ENCODE measurements around the gene PTCHD1. TPM values are rescaled to one million over a fixed set of nuclear protein-coding genes. Genes with fewer than 3 reads are reported as not detected.

The PTCHD1 gene
- total RNA-seq, 1 donor from 2014 or later, result 1.3 TPM

- no peaks in the 10 kb centered on the region for H3K27me3 Mint-ChIP-seq (ENCODE audit: unreplicated experiment)
- H3K9me3 Mint-ChIP-seq (ENCODE audit: unreplicated experiment), result no peaks in the 10 kb centered on the region
- no peak for TF ChIP-seq CTCF (IDR thresholded peaks at IDR 0.05; ENCODE audit: partially characterized antibody, unreplicated experiment)
- H3K36me3 Mint-ChIP-seq (ENCODE audit: unreplicated experiment), result no peaks in the 10 kb centered on the region
- no peak for DNase-seq
- H3K4me3 Mint-ChIP-seq (ENCODE audit: unreplicated experiment), result no peak overlapping the region
- no peak overlapping the region for H3K27ac Mint-ChIP-seq (ENCODE audit: unreplicated experiment)
- H3K4me1 Mint-ChIP-seq (ENCODE audit: low read depth, unreplicated experiment), result peaks cover 12% of the 10 kb centered on the region
These were observed 34.4 kb downstream of the PTCHD1 start for GRCh38 chrX:23369027-23369426.

GRCh38 chrX:23372220-23372902 lies 37.7 kb downstream of the PTCHD1 start:
- TF ChIP-seq CTCF (IDR thresholded peaks at IDR 0.05; ENCODE audit: partially characterized antibody, unreplicated experiment), result no peak
- Mint-ChIP-seq H3K27me3 (ENCODE audit: unreplicated experiment) (no peaks in the 10 kb centered on the region), H3K27ac (ENCODE audit: unreplicated experiment) (no peak overlapping the region), H3K36me3 (ENCODE audit: unreplicated experiment) (no peaks in the 10 kb centered on the region), H3K4me3 (ENCODE audit: unreplicated experiment) (no peak overlapping the region), H3K4me1 (ENCODE audit: low read depth, unreplicated experiment) (peaks cover 3% of the 10 kb centered on the region), H3K9me3 (ENCODE audit: unreplicated experiment) (no peaks in the 10 kb centered on the region)
- no peak for DNase-seq

- DNase-seq, result no peak
- Mint-ChIP-seq H3K4me3 (ENCODE audit: unreplicated experiment) (no peak overlapping the region), H3K36me3 (ENCODE audit: unreplicated experiment) (no peaks in the 10 kb centered on the region), H3K27me3 (ENCODE audit: unreplicated experiment) (no peaks in the 10 kb centered on the region), H3K4me1 (ENCODE audit: low read depth, unreplicated experiment) (peaks cover 3% of the 10 kb centered on the region), H3K9me3 (ENCODE audit: unreplicated experiment) (no peaks in the 10 kb centered on the region), H3K27ac (ENCODE audit: unreplicated experiment) (no peak overlapping the region)
- no peak for TF ChIP-seq CTCF (IDR thresholded peaks at IDR 0.05; ENCODE audit: partially characterized antibody, unreplicated experiment)
These were observed 38.6 kb downstream of the PTCHD1 start for GRCh38 chrX:23373129-23373804.

- H3K9me3 Mint-ChIP-seq (ENCODE audit: unreplicated experiment), result no peaks in the 10 kb centered on the region
- peaks cover 3% of the 10 kb centered on the region for H3K4me1 Mint-ChIP-seq (ENCODE audit: low read depth, unreplicated experiment)
- no peak overlapping the region for H3K4me3 Mint-ChIP-seq (ENCODE audit: unreplicated experiment)
- TF ChIP-seq CTCF (IDR thresholded peaks at IDR 0.05; ENCODE audit: partially characterized antibody, unreplicated experiment), result no peak
- H3K36me3 Mint-ChIP-seq (ENCODE audit: unreplicated experiment), result no peaks in the 10 kb centered on the region
- no peaks in the 10 kb centered on the region for H3K27me3 Mint-ChIP-seq (ENCODE audit: unreplicated experiment)
- no peak overlapping the region for H3K27ac Mint-ChIP-seq (ENCODE audit: unreplicated experiment)
- no peak for DNase-seq
These were observed 39.6 kb downstream of the PTCHD1 start for GRCh38 chrX:23374291-23374690.

GRCh38 chrX:23376581-23376980 lies 41.9 kb downstream of the PTCHD1 start:
- no peak for DNase-seq
- TF ChIP-seq CTCF (IDR thresholded peaks at IDR 0.05; ENCODE audit: partially characterized antibody, unreplicated experiment), result no peak
- Mint-ChIP-seq H3K4me1 (ENCODE audit: low read depth, unreplicated experiment) (peaks cover 3% of the 10 kb centered on the region), H3K27ac (ENCODE audit: unreplicated experiment) (no peak overlapping the region), H3K36me3 (ENCODE audit: unreplicated experiment) (no peaks in the 10 kb centered on the region), H3K4me3 (ENCODE audit: unreplicated experiment) (no peak overlapping the region), H3K9me3 (ENCODE audit: unreplicated experiment) (no peaks in the 10 kb centered on the region), H3K27me3 (ENCODE audit: unreplicated experiment) (no peaks in the 10 kb centered on the region)
